ENCODE data around the gene RSPH10B2.
"Not testable (repeated sequence)": the region's sequence is repeated elsewhere in the genome, so short reads cannot be mapped to it uniquely, and the experiment has no call there.

- TF ChIP-seq ATF4 (CRISPR knock-in tag; IDR thresholded peaks at IDR 0.05); RFX5 (IDR thresholded peaks at IDR 0.05; ENCODE audit: low read depth, low read length); HDGF (IDR thresholded peaks at IDR 0.05); PKNOX1 (IDR thresholded peaks at IDR 0.05); TAF1 (IDR thresholded peaks at IDR 0.05; ENCODE audit: control insufficient read depth, extremely low read depth, insufficient read depth, low read length, severe bottlenecking); ZBTB11 (CRISPR knock-in tag; IDR thresholded peaks at IDR 0.05); ZKSCAN1 (IDR thresholded peaks at IDR 0.05; ENCODE audit: low read depth, low read length); DDX20 (tag; IDR thresholded peaks at IDR 0.05; ENCODE audit: low read depth); PRDM10 (IDR thresholded peaks at IDR 0.05; ENCODE audit: partially characterized antibody); ZBTB17 (CRISPR knock-in tag; IDR thresholded peaks at IDR 0.05); ZNF609 (CRISPR knock-in tag; IDR thresholded peaks at IDR 0.05; ENCODE audit: borderline replicate concordance); CTCF (IDR thresholded peaks at IDR 0.05 in 2 of 3, conservative IDR thresholded peaks at IDR 0.05 in 1 of 3; ENCODE audit: insufficient read depth in 2 of 3, low read depth in 1 of 3, low read length in 3 of 3); TEAD4 (IDR thresholded peaks at IDR 0.05; ENCODE audit: low read length); TEAD4 (CRISPR knock-in tag; IDR thresholded peaks at IDR 0.05; ENCODE audit: borderline replicate concordance): not testable (repeated sequence)
Observed at GRCh38 chr7:6830026-6830425, 76.1 kb downstream of the RSPH10B2 start.
